Measurements from ENCODE around the gene ARL2BP. TPM values are rescaled to one million over a fixed set of nuclear protein-coding genes. Genes with fewer than 3 reads are reported as not detected.

ARL2BP gene
- total RNA-seq, 1 experiment from 2014 or later: 94.4 TPM

GRCh38 chr16:57209780-57210179, 35.3 kb upstream of the ARL2BP start:
- H3K36me3 Mint-ChIP-seq (ENCODE audit: insufficient read depth, unreplicated experiment): peaks cover 91% of the 10 kb centered on the region
- no peak for DNase-seq (ENCODE audit: unreplicated experiment)
- no peaks in the 10 kb centered on the region for H3K27me3 Mint-ChIP-seq (ENCODE audit: insufficient read depth, unreplicated experiment)
- no peaks in the 10 kb centered on the region for H3K9me3 Mint-ChIP-seq (ENCODE audit: unreplicated experiment)
- ChIA-PET CTCF (interaction anchor here (0.7 kb wide), 1 partner anchor 13 kb away, joined by 4 read pairs; no protein-coding TSS in a partner anchor), POLR2A (no interaction called here)
- BruUV-seq (replicated peaks): no TSS peak
- intact Hi-C loops (cut with micrococcal nuclease): no loop called here
- peaks cover 8% of the 10 kb centered on the region for H3K4me1 Mint-ChIP-seq (ENCODE audit: insufficient read depth, unreplicated experiment)
- H3K4me3 Mint-ChIP-seq (ENCODE audit: unreplicated experiment): no peak overlapping the region
- H3K27ac Mint-ChIP-seq (ENCODE audit: low read depth, unreplicated experiment): no peak overlapping the region
- TF ChIP-seq CTCF (IDR thresholded peaks at IDR 0.05; ENCODE audit: unreplicated experiment): no peak

GRCh38 chr16:57213462-57213861, 31.6 kb upstream of the ARL2BP start:
- no TSS peak for BruUV-seq (replicated peaks)
- TF ChIP-seq CTCF (IDR thresholded peaks at IDR 0.05; ENCODE audit: unreplicated experiment): no peak
- no peaks in the 10 kb centered on the region for H3K27me3 Mint-ChIP-seq (ENCODE audit: insufficient read depth, unreplicated experiment)
- peaks cover 8% of the 10 kb centered on the region for H3K4me1 Mint-ChIP-seq (ENCODE audit: insufficient read depth, unreplicated experiment)
- intact Hi-C loops (cut with micrococcal nuclease): no loop called here
- peaks cover 11% of the 10 kb centered on the region for H3K9me3 Mint-ChIP-seq (ENCODE audit: unreplicated experiment)
- H3K27ac Mint-ChIP-seq (ENCODE audit: low read depth, unreplicated experiment): peak overlapping the region; percentile 80
- H3K4me3 Mint-ChIP-seq (ENCODE audit: unreplicated experiment): no peak overlapping the region
- ChIA-PET CTCF (interaction anchor here (0.7 to 2.0 kb wide), 6 partner anchors 8 to 28 kb away, joined by 3 to 5 read pairs (median 4); partner anchors contain the start of genes PSME3IP1 and RSPRY1), POLR2A (interaction anchor here (0.6 to 5.3 kb wide), 17 partner anchors 9 to 530 kb away, joined by 3 to 67 read pairs (median 5); partner anchors contain the start of genes ARL2BP, CIAPIN1, COQ9 and PSME3IP1)
- peaks cover 100% of the 10 kb centered on the region for H3K36me3 Mint-ChIP-seq (ENCODE audit: insufficient read depth, unreplicated experiment)
- peak; percentile 86 for DNase-seq (ENCODE audit: unreplicated experiment)

GRCh38 chr16:57216968-57217367, 28.1 kb upstream of the ARL2BP start:
- TF ChIP-seq CTCF (IDR thresholded peaks at IDR 0.05; ENCODE audit: unreplicated experiment): no peak
- CTCF ChIA-PET: interaction anchor here (0.7 kb wide), 1 partner anchor 65 kb away, joined by 3 read pairs; no protein-coding TSS in a partner anchor
- BruUV-seq (replicated peaks): no TSS peak

GRCh38 chr16:57223057-57223456, 22.0 kb upstream of the ARL2BP start:
- Mint-ChIP-seq H3K9me3 (ENCODE audit: unreplicated experiment) (no peaks in the 10 kb centered on the region), H3K4me1 (ENCODE audit: insufficient read depth, unreplicated experiment) (no peaks in the 10 kb centered on the region), H3K27ac (ENCODE audit: low read depth, unreplicated experiment) (no peak overlapping the region), H3K4me3 (ENCODE audit: unreplicated experiment) (no peak overlapping the region), H3K27me3 (ENCODE audit: insufficient read depth, unreplicated experiment) (no peaks in the 10 kb centered on the region), H3K36me3 (ENCODE audit: insufficient read depth, unreplicated experiment) (peaks cover 99% of the 10 kb centered on the region)
- no peak for TF ChIP-seq CTCF (IDR thresholded peaks at IDR 0.05; ENCODE audit: unreplicated experiment)
- no TSS peak for BruUV-seq (replicated peaks)
- DNase-seq (ENCODE audit: unreplicated experiment): no peak
- intact Hi-C loops (cut with micrococcal nuclease): no loop called here
- ChIA-PET CTCF (interaction anchor here (0.6 to 0.8 kb wide), 2 partner anchors 9 to 846 kb away, joined by 3 read pairs; no protein-coding TSS in a partner anchor), POLR2A (interaction anchor here (1.0 to 3.5 kb wide), 3 partner anchors 13 to 36 kb away, joined by 3 to 12 read pairs (median 3); no protein-coding TSS in a partner anchor)

More at GRCh38 chr16:57216968-57217367, 28.1 kb upstream of the ARL2BP start:
- Mint-ChIP-seq H3K27ac (ENCODE audit: low read depth, unreplicated experiment) (no peak overlapping the region), H3K4me3 (ENCODE audit: unreplicated experiment) (no peak overlapping the region), H3K36me3 (ENCODE audit: insufficient read depth, unreplicated experiment) (peaks cover 100% of the 10 kb centered on the region), H3K4me1 (ENCODE audit: insufficient read depth, unreplicated experiment) (peaks cover 8% of the 10 kb centered on the region), H3K27me3 (ENCODE audit: insufficient read depth, unreplicated experiment) (no peaks in the 10 kb centered on the region), H3K9me3 (ENCODE audit: unreplicated experiment) (peaks cover 11% of the 10 kb centered on the region)
- intact Hi-C loops (cut with micrococcal nuclease): no loop called here
- DNase-seq (ENCODE audit: unreplicated experiment): no peak
- POLR2A ChIA-PET: interaction anchor here (0.6 kb wide), 1 partner anchor 588 kb away, joined by 3 read pairs; no protein-coding TSS in a partner anchor
